ENCODE results near the gene SYNE1.
"Not testable (repeated sequence)": the region's sequence is repeated elsewhere in the genome, so short reads cannot be mapped to it uniquely, and the experiment has no call there.

The SYNE1 gene

DNA sequence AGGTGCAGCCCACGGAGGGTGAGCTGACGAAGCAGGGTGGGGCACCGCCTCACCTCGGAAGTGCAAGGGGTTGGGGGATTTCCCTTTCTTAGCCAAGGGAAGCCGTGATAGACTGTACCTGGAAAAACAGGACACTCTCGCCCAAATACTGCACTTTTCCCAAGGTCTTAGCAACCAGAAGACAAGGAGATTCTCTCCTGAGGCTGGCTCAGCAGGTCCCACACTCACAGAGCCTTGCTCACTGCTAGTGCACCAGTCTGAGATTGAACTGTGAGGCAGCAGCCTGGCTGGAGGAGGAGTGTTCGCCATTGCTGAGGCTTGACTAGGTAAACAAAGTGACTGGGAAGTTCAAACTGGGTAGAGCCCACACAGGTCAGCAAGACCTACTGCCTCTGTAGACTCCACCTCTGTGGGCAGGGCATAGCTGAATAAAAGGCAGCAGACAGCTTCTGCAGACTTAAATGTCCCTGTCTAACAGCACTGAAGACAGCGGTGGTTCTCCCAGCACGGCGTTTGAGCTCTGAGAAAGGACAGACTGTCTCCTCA lies 28.0 kb downstream of the SYNE1 start:
- no peak for DNase-seq

DNA sequence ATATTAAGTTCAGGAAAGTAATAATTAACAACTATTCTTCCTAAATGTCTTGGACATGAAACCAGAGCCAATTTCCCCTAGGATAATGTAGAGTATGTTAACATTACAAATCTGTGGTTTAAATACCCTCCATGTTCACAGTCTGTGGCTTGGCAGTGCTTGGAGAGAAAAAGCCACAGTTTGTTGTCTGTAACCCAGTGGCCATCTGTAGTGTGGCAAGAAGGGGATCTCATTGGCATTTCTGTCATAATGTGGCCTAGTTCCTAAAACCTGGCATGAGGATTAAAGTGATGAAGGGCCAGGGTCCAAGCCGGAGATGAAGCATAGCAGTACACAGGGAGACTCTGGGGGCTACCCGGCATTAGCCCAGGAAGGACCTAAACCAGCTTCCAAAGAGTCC lies 31.2 kb downstream of the SYNE1 start:
- DNase-seq, result no peak

DNA sequence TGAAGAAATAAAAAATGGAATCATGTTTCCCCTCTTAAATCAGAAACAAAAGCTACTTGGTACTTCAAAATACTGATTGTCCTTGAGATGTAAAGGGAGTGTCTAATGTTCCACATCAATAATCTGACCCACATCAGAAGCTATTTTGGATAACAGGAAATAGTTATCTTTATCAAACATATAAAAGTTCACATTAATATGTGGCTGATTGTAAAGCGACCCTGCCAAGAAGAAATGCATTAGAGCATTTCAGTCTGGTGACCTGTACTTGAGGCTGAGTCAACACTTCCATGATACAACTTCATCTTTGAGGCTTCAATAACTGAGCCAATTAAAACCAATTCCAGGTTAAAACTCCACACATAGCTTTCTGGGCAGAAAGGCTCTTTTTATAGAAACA lies 31.8 kb downstream of the SYNE1 start:
- DNase-seq, result no peak

DNA sequence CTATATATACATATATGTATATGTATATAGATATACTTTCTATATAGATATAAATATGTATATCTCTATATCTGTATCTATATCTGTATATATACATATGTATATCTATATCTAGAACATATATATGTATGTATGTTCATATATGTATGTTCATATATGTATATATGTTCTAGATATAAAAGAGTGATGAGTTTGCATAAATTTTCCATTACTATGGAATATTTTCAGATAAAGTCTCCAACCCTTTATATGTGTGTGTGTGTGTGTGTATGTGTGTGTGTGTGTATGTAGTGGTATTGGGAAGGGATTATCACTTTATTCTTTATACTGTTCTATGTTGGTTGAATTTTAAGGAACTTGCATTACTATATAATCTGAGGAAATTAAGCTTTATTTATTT lies 33.3 kb downstream of the SYNE1 start:
- DNase-seq, result no peak

DNA sequence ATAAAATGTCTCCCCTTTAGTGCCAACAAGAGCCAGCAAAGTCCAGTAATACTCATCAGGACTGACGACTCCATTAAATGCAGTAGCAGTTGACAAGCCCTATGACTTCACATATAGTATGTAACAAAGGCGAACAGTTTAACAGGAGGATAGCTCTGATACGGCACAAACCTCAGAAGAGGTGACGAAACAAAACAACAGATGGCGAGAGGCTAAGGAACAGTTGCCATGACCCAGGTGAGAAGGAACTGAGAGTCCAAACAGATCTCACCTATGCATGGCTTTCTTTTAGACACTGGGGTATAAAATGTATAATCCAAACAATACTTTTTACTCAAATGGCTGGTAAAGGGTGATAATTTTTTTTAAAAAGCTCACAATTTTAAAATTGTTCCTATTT lies 37.1 kb downstream of the SYNE1 start:
- no peak for DNase-seq

DNA sequence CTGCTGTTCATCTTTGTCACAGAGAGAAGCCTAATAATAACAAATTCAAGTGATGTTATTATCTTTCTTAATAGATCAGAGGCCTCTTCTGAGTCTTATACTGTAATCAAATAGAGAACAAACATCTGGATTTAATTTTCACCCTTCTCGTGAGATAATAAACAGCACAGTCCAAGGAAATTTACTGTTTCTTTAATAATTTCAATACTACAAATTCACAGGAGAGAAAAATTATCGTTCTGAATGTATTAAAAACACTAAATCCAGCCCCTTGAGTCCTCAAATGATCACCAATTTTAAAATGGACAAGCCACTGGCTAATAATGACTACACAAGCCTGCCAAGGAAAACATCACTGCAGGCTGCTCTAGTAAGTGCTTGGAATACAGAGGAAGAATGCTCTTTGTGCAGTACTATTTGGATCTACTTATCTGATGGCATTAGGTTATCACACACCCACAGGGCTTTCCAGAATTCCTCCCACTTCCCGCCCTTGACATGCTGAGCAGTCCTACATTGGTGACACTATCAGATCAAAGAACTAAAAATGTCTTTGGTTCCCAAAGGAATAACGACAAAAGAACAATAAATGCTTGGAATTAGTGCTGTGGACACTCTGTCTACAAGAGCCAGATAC lies 38.1 kb downstream of the SYNE1 start:
- no peak for DNase-seq

DNA sequence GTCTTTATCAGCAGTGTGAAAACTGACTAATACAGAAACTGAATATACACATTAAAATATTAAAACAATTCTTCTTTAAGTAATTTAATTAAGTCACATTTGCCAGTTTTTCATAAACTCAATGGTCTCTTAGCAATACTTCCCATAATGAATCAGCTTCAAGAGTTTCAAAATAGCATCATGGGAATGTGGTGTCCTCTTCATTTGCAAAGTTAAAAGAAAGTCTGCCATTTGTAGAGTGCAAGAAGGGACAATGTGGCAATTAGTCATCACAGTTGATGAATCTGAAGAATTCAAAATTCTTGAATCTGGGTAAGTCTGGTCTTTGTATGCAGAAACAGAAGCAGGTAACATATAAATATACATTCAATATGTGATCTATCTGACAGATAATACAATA lies 38.7 kb downstream of the SYNE1 start:
- DNase-seq, result no peak

DNA sequence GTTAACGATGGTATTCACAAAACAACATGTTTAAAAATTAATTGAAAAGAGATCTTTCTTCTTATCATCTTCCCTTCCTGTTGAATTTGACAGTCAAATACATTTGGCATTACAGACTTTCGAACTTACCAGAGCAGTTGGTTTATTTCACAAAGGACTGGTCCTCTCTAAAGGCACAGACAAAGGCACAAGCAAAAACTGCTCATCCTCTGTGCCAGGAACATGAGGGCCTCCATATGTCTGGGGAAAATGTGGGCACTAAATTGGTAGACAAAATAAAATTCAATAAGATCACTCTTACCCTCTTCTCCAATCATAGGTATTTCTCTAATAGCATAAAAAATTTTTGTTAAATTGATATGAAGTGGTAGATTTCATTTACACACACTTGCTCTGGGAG lies 40.4 kb downstream of the SYNE1 start:
- no peak for DNase-seq

DNA sequence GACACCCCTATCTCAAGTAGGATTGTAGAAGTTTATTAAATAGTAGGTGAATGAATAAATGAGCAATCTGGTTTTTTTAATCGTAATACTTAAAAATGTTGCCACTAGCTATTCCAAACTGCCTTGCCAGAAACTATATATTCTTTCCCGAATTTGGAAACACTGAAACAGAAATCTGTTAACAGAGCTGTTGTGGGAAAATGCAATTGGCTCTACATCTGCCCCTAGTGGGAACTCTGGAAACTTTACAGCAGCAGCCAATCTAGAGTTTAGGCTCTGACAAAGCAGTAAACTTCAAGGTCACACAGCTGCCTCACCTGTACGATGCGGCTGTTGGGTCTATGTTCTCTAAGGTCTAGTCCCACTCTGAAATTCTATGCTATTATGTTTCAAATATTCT lies 41.7 kb downstream of the SYNE1 start:
- DNase-seq, result peak; percentile 17 to 38

DNA sequence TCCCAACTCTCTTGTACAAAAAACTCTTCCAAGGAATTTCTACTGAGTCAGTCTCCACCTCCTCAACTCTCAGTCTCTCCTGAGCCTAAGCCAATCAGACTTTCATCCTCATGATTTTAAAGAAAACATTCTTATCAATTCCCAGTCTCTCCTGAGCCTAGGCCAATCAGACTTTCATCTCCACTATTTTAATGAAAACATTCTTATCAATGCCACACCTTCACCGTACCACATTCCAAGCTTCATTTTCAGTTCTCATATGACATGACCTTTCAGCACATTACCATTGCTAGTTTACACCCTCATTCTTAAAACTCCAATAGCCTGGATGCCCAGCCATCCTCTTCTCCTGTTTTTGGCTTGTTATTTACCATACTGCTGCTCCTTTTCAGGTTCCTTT lies 42.5 kb downstream of the SYNE1 start:
- no peak for DNase-seq

DNA sequence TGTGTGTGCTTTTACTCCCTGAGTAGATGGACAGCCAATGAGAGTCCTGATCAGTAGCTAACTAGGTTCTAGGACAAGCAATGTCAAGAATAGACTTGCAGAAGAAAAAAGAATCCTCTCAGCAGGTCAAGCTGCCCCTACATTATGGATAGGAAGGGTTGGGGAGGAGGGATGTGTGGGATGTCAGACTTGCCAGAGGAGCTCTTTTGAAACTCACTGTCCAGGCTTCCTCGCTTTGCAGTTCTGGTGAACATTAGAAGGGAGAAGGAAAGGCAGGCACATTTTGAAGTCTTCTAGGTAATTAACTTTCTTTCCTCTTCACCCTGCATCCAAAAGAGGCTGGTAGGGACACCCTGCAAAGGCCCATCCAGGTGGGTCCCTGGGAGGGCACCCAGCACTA lies 48.7 kb downstream of the SYNE1 start:
- peak; percentile 24 to 37 for DNase-seq

DNA sequence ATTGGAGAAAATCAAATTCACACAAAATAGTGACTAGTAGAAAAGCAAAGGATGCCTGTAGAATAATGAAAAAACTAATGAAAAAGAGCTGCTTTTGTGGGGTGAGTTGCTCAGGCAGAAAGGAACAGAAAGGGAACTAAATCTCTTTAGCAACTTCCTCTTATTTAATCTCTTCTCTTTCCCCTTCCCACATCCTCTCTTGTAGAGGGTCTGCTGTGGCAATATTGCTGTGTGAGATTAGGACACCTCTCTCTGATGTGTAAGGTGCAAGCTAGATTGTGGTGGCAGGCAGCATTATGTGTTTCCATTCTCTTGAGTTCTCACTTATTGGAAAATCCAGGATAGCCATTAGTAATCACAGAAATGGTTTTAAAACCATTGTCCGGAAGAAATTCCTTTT lies 49.7 kb downstream of the SYNE1 start:
- DNase-seq, result peak; percentile 98 to 99

DNA sequence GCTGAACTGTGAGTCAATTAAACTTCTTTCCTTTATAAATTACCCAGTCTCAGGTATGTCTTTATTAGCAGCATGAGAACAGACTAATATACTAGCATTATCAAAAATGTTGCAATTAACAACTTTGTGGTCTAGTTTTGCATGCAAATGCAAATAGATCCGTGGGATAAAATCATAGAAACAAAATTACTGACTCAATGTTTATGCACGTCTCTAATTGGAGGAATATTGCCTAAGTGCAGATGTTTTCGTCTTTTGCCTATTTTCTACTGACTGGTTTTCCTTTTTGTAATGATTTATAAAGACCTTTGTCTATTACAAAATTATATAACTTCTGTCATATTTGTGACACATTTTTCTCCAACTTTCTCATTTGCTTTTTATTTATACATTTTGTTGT lies 51.9 kb downstream of the SYNE1 start:
- DNase-seq, result no peak

DNA sequence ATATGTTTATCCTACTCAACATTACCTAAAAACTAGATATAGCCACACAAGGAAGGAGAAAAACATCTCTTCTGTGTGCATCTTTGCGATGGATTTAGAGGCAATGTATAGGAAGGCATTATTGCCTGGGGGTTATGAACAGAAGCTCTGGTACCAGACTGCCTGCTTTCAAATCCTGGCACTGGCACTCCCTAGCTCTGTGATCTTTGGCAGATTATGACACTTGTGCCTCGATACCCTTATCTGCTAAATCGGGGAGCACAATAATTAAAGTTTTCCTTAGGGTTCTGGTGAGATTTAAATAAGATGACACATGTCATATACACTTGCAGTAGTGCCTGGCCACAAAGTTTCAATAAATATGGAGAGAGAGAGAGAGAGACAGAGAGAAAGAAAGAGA lies 53.3 kb downstream of the SYNE1 start:
- DNase-seq, result no peak

DNA sequence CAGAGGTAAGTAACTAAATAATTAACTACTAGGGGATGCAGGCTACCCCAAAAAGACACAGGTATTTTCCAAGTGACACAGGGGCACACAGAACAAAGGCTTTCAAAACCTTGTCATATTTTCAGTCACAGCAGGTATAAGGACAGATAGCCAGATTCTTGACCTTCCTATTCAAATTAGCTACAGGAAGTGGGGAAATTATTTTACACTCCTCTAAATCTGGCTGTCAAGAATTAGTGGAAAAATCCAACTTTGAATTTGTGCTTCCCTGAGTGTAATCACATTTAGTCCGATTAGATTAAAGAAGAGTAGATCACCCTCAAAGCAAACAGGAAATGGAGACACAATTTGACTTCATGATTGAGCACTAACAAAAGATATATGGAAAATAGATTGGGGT lies 60.6 kb downstream of the SYNE1 start:
- no peak for DNase-seq

DNA sequence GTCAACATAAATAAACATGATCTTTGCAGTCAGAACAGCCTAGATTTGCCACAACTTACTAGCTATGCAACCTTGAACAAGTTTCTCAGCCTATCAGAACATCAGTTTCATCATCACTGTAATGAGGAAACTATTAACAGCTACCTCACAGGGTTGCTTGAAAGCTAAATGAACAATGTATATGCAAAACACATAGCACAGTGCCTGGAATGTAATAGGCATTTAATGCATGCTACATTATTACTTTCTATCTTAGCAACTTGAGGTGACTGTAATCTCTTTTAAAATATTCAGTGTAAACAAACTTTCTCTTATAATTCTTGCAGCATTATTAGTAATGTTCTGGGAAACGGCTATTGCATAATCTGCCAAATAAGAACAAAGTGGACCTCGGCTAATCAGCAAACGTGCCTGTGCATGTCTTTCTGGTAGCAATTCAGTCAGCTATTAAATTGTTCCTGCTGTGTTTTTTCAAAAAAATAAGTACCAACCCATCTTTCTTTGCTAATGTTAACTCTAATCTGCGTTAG lies 61.5 kb downstream of the SYNE1 start:
- peak; percentile 85 to 86 for DNase-seq

DNA sequence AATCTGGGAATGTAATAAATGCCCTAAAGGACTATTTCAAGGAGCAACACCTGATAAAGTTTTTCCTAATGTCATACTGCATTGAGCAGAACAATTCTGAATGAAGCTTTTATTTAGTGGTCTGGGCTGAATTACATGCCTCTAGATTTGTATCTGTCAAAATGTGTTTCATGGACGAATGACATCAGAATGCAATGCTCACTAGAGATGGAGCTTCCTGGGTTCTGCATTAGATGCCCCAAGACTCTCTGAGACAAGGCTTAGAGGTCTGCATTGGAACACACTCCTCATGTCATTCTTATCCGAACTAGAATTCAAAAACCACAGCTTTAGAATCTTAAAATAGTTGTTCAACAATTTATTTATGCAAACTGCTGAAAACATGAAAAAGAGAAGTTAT lies 62.0 kb downstream of the SYNE1 start:
- DNase-seq, result peak in 1 of 2 experiments; percentile 44

DNA sequence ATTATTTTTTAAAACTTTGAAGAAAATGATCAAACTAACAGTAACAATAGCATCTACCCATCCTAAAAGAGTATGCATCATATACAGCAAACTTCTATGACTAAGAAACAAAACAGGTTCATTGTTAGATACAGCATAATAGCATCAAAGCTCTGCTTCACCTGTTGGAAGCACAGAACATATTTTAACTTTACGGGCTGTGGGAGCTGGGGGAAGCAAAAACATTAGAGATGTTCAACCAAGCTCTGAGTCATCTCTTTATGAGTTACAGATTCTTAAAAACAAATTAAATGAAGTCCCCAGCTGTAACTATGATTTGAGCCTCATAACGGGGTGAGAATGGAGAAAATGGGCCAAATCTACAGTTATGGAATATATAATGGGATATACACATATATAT lies 63.4 kb downstream of the SYNE1 start:
- no peak for DNase-seq

DNA sequence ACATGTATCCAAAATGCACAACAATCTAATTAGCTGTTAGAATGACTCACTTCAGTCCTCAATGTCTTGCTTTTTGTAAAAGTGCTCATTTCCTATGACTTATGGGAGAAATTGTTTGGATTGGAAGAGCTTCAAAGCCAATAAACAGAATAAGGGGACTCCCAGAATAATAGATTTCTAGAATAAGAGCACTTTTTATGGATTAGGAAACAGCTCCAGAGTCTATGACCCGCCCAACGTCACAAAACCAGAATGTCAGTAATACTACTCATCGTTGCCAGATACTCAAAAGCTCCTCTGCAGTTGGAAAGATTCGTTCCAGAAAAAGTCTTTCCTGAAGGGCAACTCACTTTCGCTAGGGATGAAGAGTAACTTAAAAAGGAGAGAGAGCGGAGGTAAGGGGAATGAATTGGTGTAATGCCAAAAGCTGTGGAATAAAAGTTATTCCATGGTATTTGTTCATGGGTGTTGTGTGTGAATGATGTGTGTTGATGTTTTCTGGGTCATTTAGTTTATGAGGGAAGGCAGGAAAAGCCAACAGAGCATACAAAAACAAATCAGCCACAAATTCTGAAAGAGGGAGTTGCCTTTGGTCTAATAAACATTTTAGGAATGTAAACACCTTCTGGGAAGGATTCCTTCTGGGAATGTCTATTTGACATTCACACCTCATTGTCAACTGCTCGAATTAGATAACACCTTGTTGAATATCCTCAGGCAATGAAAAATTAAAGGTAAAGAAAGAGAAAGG lies 64.6 kb downstream of the SYNE1 start:
- no peak for DNase-seq

DNA sequence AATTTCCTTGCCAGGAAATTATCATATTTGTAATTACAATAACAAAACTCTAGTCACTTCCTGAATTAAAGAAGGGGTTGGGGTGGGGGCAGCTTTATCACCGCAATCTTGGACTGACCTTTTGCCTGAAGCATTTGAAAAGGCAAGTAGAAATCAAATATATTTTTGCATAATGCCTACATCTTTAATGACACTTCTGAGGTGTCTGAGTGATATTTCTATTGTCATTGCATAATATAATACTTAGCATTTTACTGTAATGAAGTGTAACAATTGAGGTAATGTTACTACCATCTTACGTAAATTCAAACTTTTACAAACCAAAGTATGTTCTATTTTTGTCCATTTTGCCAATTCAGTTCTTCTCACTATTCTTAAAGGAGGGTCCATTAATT lies 65.2 kb downstream of the SYNE1 start:
- no peak for DNase-seq

DNA sequence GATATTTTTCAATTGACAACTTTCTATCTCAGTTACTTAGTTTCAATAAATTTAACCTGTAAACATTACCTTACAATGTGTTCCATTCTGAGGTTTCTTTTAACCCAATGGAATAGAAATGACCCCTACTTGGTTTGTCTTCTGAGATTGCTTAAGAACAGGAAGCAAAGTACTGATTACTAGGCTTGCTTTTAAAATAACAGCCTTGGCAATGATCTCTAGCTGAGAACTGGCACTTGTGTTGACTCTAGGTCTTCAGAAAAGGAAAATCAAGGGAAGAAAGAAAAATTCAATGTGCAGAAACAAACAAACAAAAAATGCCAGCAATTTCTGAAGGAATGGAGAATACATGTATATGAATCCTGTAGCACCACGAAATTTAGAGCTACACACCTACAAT lies 66.1 kb downstream of the SYNE1 start:
- DNase-seq, result peak; percentile 11 to 24

DNA sequence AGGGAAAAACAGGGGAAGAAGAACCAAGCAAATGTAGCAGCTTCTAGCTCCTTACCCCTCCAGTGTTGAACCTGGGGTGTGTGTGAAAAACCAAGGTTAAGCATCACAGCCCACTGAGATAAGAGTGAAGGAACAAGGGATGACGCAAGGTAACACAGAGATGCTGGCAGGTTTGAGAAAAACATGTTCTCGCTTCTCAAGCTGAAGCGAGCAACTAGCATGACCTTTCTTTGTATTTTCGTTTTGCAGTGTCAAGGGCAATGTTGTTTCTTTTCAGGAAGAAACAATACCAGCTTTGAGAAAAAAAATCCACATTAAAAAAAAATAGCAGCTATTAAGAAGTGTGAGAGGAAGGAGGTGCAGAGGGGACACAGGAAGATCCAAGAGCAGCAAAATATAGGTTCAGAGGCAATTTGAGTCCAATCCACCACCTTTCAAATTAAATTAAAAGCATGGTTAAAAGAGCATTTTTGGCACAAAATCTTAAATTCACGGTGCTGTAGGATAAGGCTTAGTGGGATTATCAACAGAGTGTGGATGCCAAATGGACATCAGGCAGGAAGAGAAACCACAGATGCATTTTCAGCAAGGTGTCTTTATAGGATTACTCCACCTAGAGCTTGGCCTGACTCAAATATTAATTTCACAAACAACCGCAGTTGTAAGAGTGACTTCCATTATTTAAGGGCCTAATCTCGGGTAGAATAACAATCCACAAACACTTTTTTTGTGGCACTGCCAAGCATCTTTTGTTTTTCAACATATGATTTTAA lies 70.9 kb downstream of the SYNE1 start:
- DNase-seq, result no peak

DNA sequence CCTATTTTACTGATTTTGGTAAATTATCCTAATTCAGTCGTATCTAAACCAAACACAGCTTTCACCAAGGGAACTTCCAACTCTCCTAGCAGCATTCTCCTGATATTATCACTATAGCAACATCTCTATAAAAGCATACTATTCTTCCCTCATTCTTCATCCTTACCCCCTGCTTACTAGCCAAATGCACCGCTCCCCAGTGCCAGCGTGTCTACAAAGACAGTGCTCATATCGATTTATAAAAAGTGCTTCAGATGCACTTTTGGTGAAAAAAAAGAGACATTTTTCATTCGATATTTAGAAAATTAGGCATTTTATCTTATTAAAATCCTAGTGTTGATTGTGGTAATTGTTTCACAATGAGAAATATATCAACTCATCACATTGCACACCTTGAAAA lies 74.0 kb downstream of the SYNE1 start:
- no peak for DNase-seq

DNA sequence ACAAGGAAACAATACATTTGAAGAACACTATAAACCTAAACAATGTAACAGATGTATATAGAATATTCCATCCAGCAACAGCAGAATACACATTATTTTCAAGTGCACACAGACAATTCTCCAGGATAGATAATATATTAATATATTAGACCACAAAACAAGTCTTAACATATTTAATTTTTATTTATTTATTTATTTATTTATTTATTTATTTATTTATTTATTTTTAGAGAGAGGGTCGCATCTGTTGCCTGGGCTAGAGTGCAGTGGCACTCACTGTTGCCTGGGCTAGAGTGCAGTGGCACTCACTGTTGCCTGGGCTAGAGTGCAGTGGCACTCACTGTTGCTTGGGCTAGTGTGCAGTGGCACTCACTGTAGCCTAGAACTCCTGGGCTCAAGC lies 78.4 kb downstream of the SYNE1 start:
- DNase-seq, result not testable (repeated sequence)
